Heart left ventricle (tissue), 13 donors: ENCODE measurements around the gene LYZL6.

ENCODE experiments used
- CTCF ChIP-seq, 12 donors: fragments of 200-600 bp; sonication (generic) in 4 of 12; IDR thresholded peaks; one replicate each; pipeline versions ENCODE4 v1.5.0 to v1.8.0; 2018 to 2022; ENCODE audit warnings: antibody characterized with exemption in 12 of 12, mild to moderate bottlenecking in 5 of 12
- POLR2A ChIP-seq, 2 donors: fragments of 450-650 bp; IDR thresholded peaks; one replicate each; pipeline ENCODE4 v1.6.1; 2017; ENCODE audit warnings: antibody characterized with exemption in 2 of 2, mild to moderate bottlenecking in 2 of 2, moderate library complexity in 2 of 2
- donor health status: ischemic (EF 13 %, LVEDD 7.1; RV severe dilation, severe dysfunction).
- donor health status: DM: no; HTN: yes; CAD: no.
- donor health status: DM: no; HTN: no; CAD: no.
- donor health status: ischemic (EF 25% LVEDD 6.9; RV normal size, moderate dysfunction).
- donor health status: ischemic (EF 25% LVEDD 5.7; RV mildly dilated, moderate dysfunction).
- donor health status: ischemic (EF 35%, LVEDD 5.7; RV mildly dilated, moderate dysfunction).
- donor health status: nonischemic (EF 11% LVEDD 7.7; RV severe dilation, severe dysfunction).
- donor health status: DM: yes; HTN: yes; CAD: no.
- donor health status: PGD.
- donor health status: ischemic (EF 29% LVEDD 5.4; RV normal size, mild dysfunction).
- donor health status: nonischemic (EF 23%, LVEDD 6.1; RV moderate dilation, normal function).

GRCh38 chr17:35991075-35991474 is 47.6 kb upstream of the LYZL6 start:
- TF ChIP-seq CTCF (IDR thresholded peaks at IDR 0.05) = no peak
- no peak for TF ChIP-seq POLR2A (IDR thresholded peaks at IDR 0.05)
